GM12878 (cell line): Measurements from ENCODE around the gene LMO7. TPM values are rescaled to one million over a fixed set of nuclear protein-coding genes. Genes with fewer than 3 reads are reported as not detected.

Experiments used
- ATAC-seq: fragments of 200-7000 bp; cut with Tn5 transposase; 3 replicates; pipeline ENCODE4 v1.9.1; 2020; ENCODE audit warnings: mild to moderate bottlenecking, moderate library complexity
- BruUV-seq: library from RNA; stranded (reverse); fragments of 400-500 nt; replicated peaks from 2 replicates; lab custom pipeline; 2021; lab: Mats Ljungman, UMichigan
- CTCF ChIA-PET: fragments of 300-600 bp; sonication (Branson Sonifier 250); formaldehyde crosslinking; extraction: SDS; loops from one replicate; lab custom pipeline; 2021; ENCODE audit warnings: inconsistent platforms; lab: Yijun Ruan, JAX
- POLR2A ChIA-PET: fragments of 350-600 bp; formaldehyde crosslinking; extraction: SDS; loops from one replicate; lab custom pipeline; 2021; ENCODE audit warnings: inconsistent platforms; lab: Charles Lee
- RAD21 ChIA-PET: fragments of 300-600 bp; sonication (Branson Sonifier 250); formaldehyde crosslinking; loops from one replicate; lab custom pipeline; 2023; ENCODE audit warnings: antibody characterized with exemption; ENCODE audit not compliant: unreplicated experiment; lab: Charles Lee
- SMC1A ChIA-PET: fragments of 300-600 bp; sonication (Branson Sonifier 250); formaldehyde crosslinking; loops from one replicate; lab custom pipeline; 2023; ENCODE audit not compliant: unreplicated experiment, uncharacterized antibody; lab: Charles Lee
- DNase-seq: peaks from one replicate; pipeline ENCODE4 v3.0.0-alpha.2; 2011; ENCODE audit warnings: low read depth, low spot score
- FAIRE-seq: peaks from 3 replicates; lab custom pipeline; 2011; peaks lifted over from hg19 to GRCh38; lab: Jason Lieb, UNC
- H2AFZ ChIP-seq: 2 replicates; pipeline ENCODE4 v1.6.0; 2011; ENCODE audit warnings: low read depth, low read length, control low read depth; ENCODE audit not compliant: control insufficient read depth
- H3K27ac ChIP-seq: 2 replicates; pipeline ENCODE4 v1.5.1; 2011; ENCODE audit warnings: control low read depth; ENCODE audit not compliant: control insufficient read depth, insufficient read depth
- H3K27me3 ChIP-seq, 2 experiments: replicated peaks in 1 of 2; 2 replicates each; pipeline versions ENCODE4 v1.6.0 to v1.6.1; 2011; ENCODE audit warnings: low read length in 1 of 2; ENCODE audit not compliant: control insufficient read depth in 2 of 2, insufficient read depth in 2 of 2
- H3K36me3 ChIP-seq, 2 experiments: 2 replicates each; pipeline ENCODE4 v1.5.1; 2011; ENCODE audit warnings: low read length in 1 of 2; ENCODE audit not compliant: control insufficient read depth in 2 of 2, insufficient read depth in 2 of 2
- H3K4me1 ChIP-seq: 2 replicates; pipeline ENCODE4 v1.6.1; 2011; ENCODE audit warnings: mild to moderate bottlenecking, low read length, moderate library complexity, mixed read lengths; ENCODE audit not compliant: control insufficient read depth, insufficient read depth
- H3K4me2 ChIP-seq: 2 replicates; pipeline ENCODE4 v1.6.0; 2011; ENCODE audit warnings: control low read depth; ENCODE audit not compliant: control insufficient read depth, insufficient read depth
- H3K4me3 ChIP-seq: fragments of 200-600 bp; sonication (generic); 2 replicates; pipeline ENCODE4 v1.5.1; 2016
- H3K79me2 ChIP-seq: 2 replicates; pipeline ENCODE4 v1.6.0; 2011; ENCODE audit warnings: low read length; ENCODE audit not compliant: control insufficient read depth, insufficient read depth
- H3K9ac ChIP-seq: 2 replicates; pipeline ENCODE4 v1.8.0; 2011; ENCODE audit warnings: low read length, control low read depth, mixed read lengths; ENCODE audit not compliant: control insufficient read depth, insufficient read depth
- H3K9me3 ChIP-seq: replicated peaks from 3 replicates; pipeline ENCODE4 v1.5.1; 2011; ENCODE audit warnings: mild to moderate bottlenecking, low read length; ENCODE audit not compliant: control insufficient read depth, insufficient read depth
- H4K20me1 ChIP-seq: 2 replicates; pipeline ENCODE4 v1.6.0; 2011; ENCODE audit not compliant: control insufficient read depth, insufficient read depth
- BHLHE40 ChIP-seq, 2 experiments: fragments of 450-650 bp in 1 of 2; IDR thresholded peaks; 2 replicates each; pipeline ENCODE4 v1.6.1; 2011 to 2017; ENCODE audit warnings: low read depth in 2 of 2, borderline replicate concordance in 1 of 2, improper control_type of control experiment in 1 of 2, low read length in 1 of 2, mild to moderate bottlenecking in 1 of 2
- CEBPB ChIP-seq, 2 experiments: fragments of 150-350 bp in 1 of 2; IDR thresholded peaks; 2 replicates each; pipeline ENCODE4 v1.6.1; 2012 to 2014; ENCODE audit warnings: low read depth in 2 of 2, low read length in 2 of 2, borderline replicate concordance in 1 of 2, inconsistent platforms in 1 of 2
- CREB1 ChIP-seq: IDR thresholded peaks from 2 replicates; pipeline ENCODE4 v1.6.1; 2012; ENCODE audit warnings: low read depth, mild to moderate bottlenecking, inconsistent platforms
- DPF2 ChIP-seq: fragments of 450-650 bp; IDR thresholded peaks from 2 replicates; pipeline ENCODE4 v1.6.1; 2017; ENCODE audit warnings: mild to moderate bottlenecking
- ETV6 ChIP-seq, 2 experiments: fragments of 450-650 bp in 1 of 2; IDR thresholded peaks in 1 of 2; conservative IDR thresholded peaks in 1 of 2; 2 replicates each; pipeline ENCODE4 v1.6.1; 2014; ENCODE audit warnings: antibody characterized with exemption in 1 of 2, borderline replicate concordance in 1 of 2, low read depth in 1 of 2, mild to moderate bottlenecking in 1 of 2, moderate library complexity in 1 of 2
- FOS ChIP-seq: IDR thresholded peaks from 3 replicates; pipeline ENCODE4 v1.6.1; 2011; ENCODE audit warnings: borderline replicate concordance; ENCODE audit not compliant: insufficient read length; ENCODE audit errors: extremely low read depth
- NFYA ChIP-seq: IDR thresholded peaks from 2 replicates; pipeline ENCODE4 v1.6.1; 2011; ENCODE audit warnings: low read depth, mild to moderate bottlenecking, low read length, improper control_type of control experiment, borderline replicate concordance
- RAD21 ChIP-seq: IDR thresholded peaks from 2 replicates; pipeline ENCODE4 v1.6.1; 2011; ENCODE audit warnings: mild to moderate bottlenecking, low read depth, low read length, moderate library complexity; ENCODE audit not compliant: insufficient read depth
- RELA ChIP-seq: fragments of 450-650 bp; IDR thresholded peaks from 2 replicates; pipeline ENCODE4 v1.8.0; 2014; ENCODE audit warnings: borderline replicate concordance; ENCODE audit not compliant: partially characterized antibody
- RUNX3 ChIP-seq: IDR thresholded peaks from 2 replicates; pipeline ENCODE4 v1.6.1; 2012; ENCODE audit warnings: low read length, inconsistent platforms
- TAF1 ChIP-seq: IDR thresholded peaks from 2 replicates; pipeline ENCODE4 v1.6.1; 2011; ENCODE audit warnings: mild to moderate bottlenecking, low read depth, low read length, borderline replicate concordance
- TBL1XR1 ChIP-seq: IDR thresholded peaks from 2 replicates; pipeline ENCODE4 v1.6.1; 2012; ENCODE audit warnings: low read depth, low read length, improper control_type of control experiment
- YBX1 ChIP-seq: fragments of 450-650 bp; IDR thresholded peaks from 2 replicates; pipeline ENCODE4 v1.6.1; 2016; ENCODE audit warnings: antibody characterized with exemption
- WGBS: methylation state at CpG from one replicate; pipeline ENCODE4 v1.1.6; 2016; ENCODE audit warnings: low lambda C conversion rate; ENCODE audit not compliant: insufficient replicate concordance, insufficient coverage; ENCODE audit errors: missing lambda C conversion rate; 5-methylcytosine and 5-hydroxymethylcytosine counted together
- in situ Hi-C: fragments of 300-500 bp; cut with MboI; formaldehyde crosslinking; loops from 9 replicates; pipeline ENCODE4 v1.14.3; 2018; ENCODE audit warnings: mixed read lengths
- intact Hi-C: fragments of 100-400 bp; cut with micrococcal nuclease; formaldehyde crosslinking; loops from one replicate; pipeline ENCODE4 v1.14.2; 2022; ENCODE audit not compliant: unreplicated experiment
- polyA plus RNA-seq, 11 experiments: library from polyadenylated mRNA; depleted of rRNA in 4 of 11; unstranded in 6 of 11; stranded (reverse) in 5 of 11; fragments of >200 nt; fragmentation: Nextera tagmentation in 4 of 11; fragmentation: Illumina TruSeq in 1 of 11; extraction: Ambion mirVana in 4 of 11; extraction: Trizol in 1 of 11; gene quantifications; 1 replicate in 1 of 11; 2 replicates in 10 of 11; pipeline versions ENCODE4 v1.2.1 to v1.2.3, GENCODE V29; 2011 to 2016; ENCODE audit warnings: inconsistent platforms in 2 of 11, missing spikeins in 2 of 11, low read depth in 1 of 11
- total RNA-seq, 4 experiments: library from RNA; depleted of rRNA in 3 of 4; stranded (reverse); fragments of >200 nt in 3 of 4; fragmentation: Illumina TruSeq in 1 of 4; extraction: Trizol in 1 of 4; gene quantifications; 2 replicates each; pipeline versions ENCODE4 v1.2.1 to v1.2.3, GENCODE V29; 2013 to 2021
- TF ChIP-seq, protein P1 (sequence below): fragments of 450-650 bp; IDR thresholded peaks from 2 replicates; pipeline ENCODE4 v1.6.1; 2016; ENCODE audit warnings: mild to moderate bottlenecking, moderate library complexity, borderline replicate concordance
- TF ChIP-seq, protein P2 (sequence below): IDR thresholded peaks from 2 replicates; pipeline ENCODE4 v1.6.1; 2011; ENCODE audit warnings: low read depth, mild to moderate bottlenecking, low read length, moderate library complexity, borderline replicate concordance; ENCODE audit errors: extremely low read depth
- TF ChIP-seq, protein P3 (sequence below): fragments of 450-650 bp; IDR thresholded peaks from 2 replicates; pipeline ENCODE4 v1.6.1; 2018; ENCODE audit warnings: borderline replicate concordance, mild to moderate bottlenecking; ENCODE audit not compliant: partially characterized antibody

The LMO7 gene
- total and polyA plus RNA-seq, 10 of the 15 experiments (the other 5 are each of a cell fraction or from before 2014, with no cell fraction given): 8.5 to 67.8 (median 36.8) TPM

DNA sequence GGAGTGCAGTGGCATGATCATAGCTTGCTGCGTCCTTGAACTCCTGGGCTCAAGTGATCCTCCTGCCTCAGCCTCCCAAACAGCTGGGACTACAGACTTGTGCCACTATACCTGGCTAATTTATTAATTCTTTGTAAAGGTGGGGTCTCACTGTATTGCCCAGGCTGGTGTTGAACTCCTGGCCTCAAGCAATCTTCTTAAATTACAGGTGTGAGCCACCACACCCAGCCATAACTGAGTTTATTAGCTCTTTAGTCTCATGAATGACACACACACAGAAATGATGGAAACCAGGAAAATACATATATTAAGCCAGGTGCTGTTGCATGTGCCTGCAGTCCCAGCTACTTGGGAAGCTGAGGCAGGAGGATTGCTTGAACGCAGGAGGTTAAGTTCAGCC, 33.1 kb upstream of the LMO7 start:
- CTCF ChIA-PET: interaction anchor here (1.0 kb wide), 1 partner anchor 171 kb away, joined by 3 read pairs; no protein-coding TSS in a partner anchor
- no peaks in the 10 kb centered on the region for H3K79me2 ChIP-seq
- no peaks in the 10 kb centered on the region for H4K20me1 ChIP-seq
- FAIRE-seq (no peak), ATAC-seq (no peak), DNase-seq (no peak)
- no peak for TF ChIP-seq CEBPB (IDR thresholded peaks at IDR 0.05; ENCODE audit: borderline replicate concordance in 1 of 2, low read depth in 2 of 2, low read length in 2 of 2)
- TF ChIP-seq RAD21: no peak
- TF ChIP-seq NFYA: no peak
- TF ChIP-seq, protein P1, sequence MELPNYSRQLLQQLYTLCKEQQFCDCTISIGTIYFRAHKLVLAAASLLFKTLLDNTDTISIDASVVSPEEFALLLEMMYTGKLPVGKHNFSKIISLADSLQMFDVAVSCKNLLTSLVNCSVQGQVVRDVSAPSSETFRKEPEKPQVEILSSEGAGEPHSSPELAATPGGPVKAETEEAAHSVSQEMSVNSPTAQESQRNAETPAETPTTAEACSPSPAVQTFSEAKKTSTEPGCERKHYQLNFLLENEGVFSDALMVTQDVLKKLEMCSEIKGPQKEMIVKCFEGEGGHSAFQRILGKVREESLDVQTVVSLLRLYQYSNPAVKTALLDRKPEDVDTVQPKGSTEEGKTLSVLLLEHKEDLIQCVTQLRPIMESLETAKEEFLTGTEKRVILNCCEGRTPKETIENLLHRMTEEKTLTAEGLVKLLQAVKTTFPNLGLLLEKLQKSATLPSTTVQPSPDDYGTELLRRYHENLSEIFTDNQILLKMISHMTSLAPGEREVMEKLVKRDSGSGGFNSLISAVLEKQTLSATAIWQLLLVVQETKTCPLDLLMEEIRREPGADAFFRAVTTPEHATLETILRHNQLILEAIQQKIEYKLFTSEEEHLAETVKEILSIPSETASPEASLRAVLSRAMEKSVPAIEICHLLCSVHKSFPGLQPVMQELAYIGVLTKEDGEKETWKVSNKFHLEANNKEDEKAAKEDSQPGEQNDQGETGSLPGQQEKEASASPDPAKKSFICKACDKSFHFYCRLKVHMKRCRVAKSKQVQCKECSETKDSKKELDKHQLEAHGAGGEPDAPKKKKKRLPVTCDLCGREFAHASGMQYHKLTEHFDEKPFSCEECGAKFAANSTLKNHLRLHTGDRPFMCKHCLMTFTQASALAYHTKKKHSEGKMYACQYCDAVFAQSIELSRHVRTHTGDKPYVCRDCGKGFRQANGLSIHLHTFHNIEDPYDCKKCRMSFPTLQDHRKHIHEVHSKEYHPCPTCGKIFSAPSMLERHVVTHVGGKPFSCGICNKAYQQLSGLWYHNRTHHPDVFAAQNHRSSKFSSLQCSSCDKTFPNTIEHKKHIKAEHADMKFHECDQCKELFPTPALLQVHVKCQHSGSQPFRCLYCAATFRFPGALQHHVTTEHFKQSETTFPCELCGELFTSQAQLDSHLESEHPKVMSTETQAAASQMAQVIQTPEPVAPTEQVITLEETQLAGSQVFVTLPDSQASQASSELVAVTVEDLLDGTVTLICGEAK: no peak
- no peak for TF ChIP-seq RUNX3
- no peak for TF ChIP-seq BHLHE40 (IDR thresholded peaks at IDR 0.05; ENCODE audit: borderline replicate concordance in 1 of 2, low read depth in 2 of 2, low read length in 1 of 2)
- no peak for TF ChIP-seq TAF1
- no peak for TF ChIP-seq RELA
- TF ChIP-seq TBL1XR1: no peak
- TF ChIP-seq CREB1: no peak
- no peak for TF ChIP-seq DPF2
- TF ChIP-seq FOS: no peak
- TF ChIP-seq, protein P2, sequence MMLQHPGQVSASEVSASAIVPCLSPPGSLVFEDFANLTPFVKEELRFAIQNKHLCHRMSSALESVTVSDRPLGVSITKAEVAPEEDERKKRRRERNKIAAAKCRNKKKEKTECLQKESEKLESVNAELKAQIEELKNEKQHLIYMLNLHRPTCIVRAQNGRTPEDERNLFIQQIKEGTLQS: no peak
- TF ChIP-seq YBX1: no peak
- TF ChIP-seq ETV6 (conservative IDR thresholded peaks at IDR 0.05 in 1 of 2, IDR thresholded peaks at IDR 0.05 in 1 of 2; ENCODE audit: borderline replicate concordance in 1 of 2, low read depth in 1 of 2): no peak
- TF ChIP-seq, protein P3, sequence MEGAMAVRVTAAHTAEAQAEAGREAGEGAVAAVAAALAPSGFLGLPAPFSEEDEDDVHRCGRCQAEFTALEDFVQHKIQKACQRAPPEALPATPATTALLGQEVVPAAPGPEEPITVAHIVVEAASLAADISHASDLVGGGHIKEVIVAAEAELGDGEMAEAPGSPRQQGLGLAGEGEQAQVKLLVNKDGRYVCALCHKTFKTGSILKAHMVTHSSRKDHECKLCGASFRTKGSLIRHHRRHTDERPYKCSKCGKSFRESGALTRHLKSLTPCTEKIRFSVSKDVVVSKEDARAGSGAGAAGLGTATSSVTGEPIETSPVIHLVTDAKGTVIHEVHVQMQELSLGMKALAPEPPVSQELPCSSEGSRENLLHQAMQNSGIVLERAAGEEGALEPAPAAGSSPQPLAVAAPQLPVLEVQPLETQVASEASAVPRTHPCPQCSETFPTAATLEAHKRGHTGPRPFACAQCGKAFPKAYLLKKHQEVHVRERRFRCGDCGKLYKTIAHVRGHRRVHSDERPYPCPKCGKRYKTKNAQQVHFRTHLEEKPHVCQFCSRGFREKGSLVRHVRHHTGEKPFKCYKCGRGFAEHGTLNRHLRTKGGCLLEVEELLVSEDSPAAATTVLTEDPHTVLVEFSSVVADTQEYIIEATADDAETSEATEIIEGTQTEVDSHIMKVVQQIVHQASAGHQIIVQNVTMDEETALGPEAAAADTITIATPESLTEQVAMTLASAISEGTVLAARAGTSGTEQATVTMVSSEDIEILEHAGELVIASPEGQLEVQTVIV: no peak
- SMC1A ChIA-PET: no interaction called here
- H3K27me3 ChIP-seq: no peaks in the 10 kb centered on the region
- RAD21 ChIA-PET: no interaction called here
- 98% methylated on average over 2 of the region's 2 CpGs for WGBS
- no peak overlapping the region for H3K4me2 ChIP-seq
- POLR2A ChIA-PET: no interaction called here
- H3K9me3 ChIP-seq: no peaks in the 10 kb centered on the region
- H3K27ac ChIP-seq: no peak overlapping the region
- peaks cover 0 to 7% of the 10 kb centered on the region in 2 experiments; a peak in 1 of 4 replicates for H3K36me3 ChIP-seq
- no peaks in the 10 kb centered on the region for H3K4me1 ChIP-seq
- no peak overlapping the region for H3K4me3 ChIP-seq
- BruUV-seq: no TSS peak
- intact Hi-C loops (no loop called here), in situ Hi-C loops (no loop called here)
- H2AFZ ChIP-seq: no peak overlapping the region
- H3K9ac ChIP-seq: no peak overlapping the region
